ENCODE measurements around the gene BMX.

The BMX gene

GRCh38 chrX:15507005-15507404 is 6.4 kb downstream of the BMX start:
- no peak for DNase-seq

- DNase-seq, result no peak
These were observed 9.2 kb downstream of the BMX start for GRCh38 chrX:15509845-15510244.

- peak in 13 of 58 donors; percentile 0 to 14 (median 1) for DNase-seq
These were observed 11.0 kb downstream of the BMX start for GRCh38 chrX:15511563-15511962.

GRCh38 chrX:15512401-15512965 is 11.9 kb downstream of the BMX start:
- no peak for DNase-seq

- DNase-seq, result no peak
These were observed 13.7 kb downstream of the BMX start for GRCh38 chrX:15514279-15514678.

GRCh38 chrX:15515931-15516330 is 15.3 kb downstream of the BMX start:
- DNase-seq, result peak in 1 of 58 donors; percentile 1

- DNase-seq, result no peak
These were observed 21.9 kb downstream of the BMX start for GRCh38 chrX:15522464-15522863.

- DNase-seq, result no peak
These were observed 22.5 kb downstream of the BMX start for GRCh38 chrX:15523088-15523487.

- DNase-seq, result no peak
These were observed 23.8 kb downstream of the BMX start for GRCh38 chrX:15524417-15524816.

GRCh38 chrX:15525664-15526416 is 25.2 kb downstream of the BMX start:
- no peak for DNase-seq

- no peak for DNase-seq
These were observed 28.6 kb downstream of the BMX start for GRCh38 chrX:15529165-15529564.

- no peak for DNase-seq
These were observed 29.7 kb downstream of the BMX start for GRCh38 chrX:15530318-15530717.

GRCh38 chrX:15546745-15547144 is 46.1 kb downstream of the BMX start:
- DNase-seq, result no peak

- no peak for DNase-seq
These were observed 46.7 kb downstream of the BMX start for GRCh38 chrX:15547356-15547755.

GRCh38 chrX:15549189-15550012 is 48.8 kb downstream of the BMX start:
- DNase-seq, result no peak

GRCh38 chrX:15559227-15559626 is 58.6 kb downstream of the BMX start:
- DNase-seq, result no peak

- no peak for DNase-seq
These were observed 60.3 kb downstream of the BMX start for GRCh38 chrX:15560924-15561323.

GRCh38 chrX:15563056-15563455 is 62.4 kb downstream of the BMX start:
- no peak for DNase-seq

GRCh38 chrX:15564981-15565579 is 64.5 kb downstream of the BMX start:
- DNase-seq, result peak in 50 of 58 donors; percentile 0 to 58 (median 4)

- DNase-seq, result no peak
These were observed 65.6 kb downstream of the BMX start for GRCh38 chrX:15566244-15566643.

- no peak for DNase-seq
These were observed 66.7 kb downstream of the BMX start for GRCh38 chrX:15567267-15567666.
